ENCODE data around the gene PLBD2. TPM values are rescaled to one million over a fixed set of nuclear protein-coding genes. Genes with fewer than 3 reads are reported as not detected.

Gene PLBD2
- total and polyA plus RNA-seq, 2 donors from 2014 or later: 12.1 to 37.9 TPM

DNA sequence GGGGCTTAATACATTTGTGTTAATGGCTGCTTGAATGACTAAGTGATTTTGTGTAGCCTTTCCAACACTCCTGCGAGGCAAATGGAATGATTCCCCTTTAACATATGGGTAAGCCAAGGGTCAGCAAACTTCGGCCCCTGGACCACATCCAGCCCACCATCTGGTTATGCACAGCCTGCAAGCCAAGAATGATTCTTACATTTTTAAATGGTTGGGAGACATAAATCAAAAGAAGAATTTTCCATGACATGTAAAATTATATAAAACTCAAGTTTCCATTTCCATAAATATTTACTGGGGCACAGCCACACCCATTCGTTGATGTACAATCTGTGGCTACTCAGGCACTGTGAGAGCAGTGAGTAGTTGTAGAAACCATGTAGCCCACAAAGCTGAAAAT, 32.5 kb upstream of the PLBD2 start:
- DNase-seq (peak in 3 of 5 donors; percentile 35 to 72 (median 45)), FAIRE-seq (peak; percentile 19)
- intact Hi-C loops (cut with DNase I): no loop called here
- Histone ChIP-seq H3K27ac (ENCODE audit: low read depth in 2 of 2, low read length in 2 of 2) (no peak overlapping the region), H3K27me3 (ENCODE audit: control insufficient read depth, insufficient read depth, low read length) (no peaks in the 10 kb centered on the region), H3K4me3 (ENCODE audit: low read length in 3 of 3) (no peak overlapping the region), H3K9ac (ENCODE audit: low read length in 3 of 3) (no peak overlapping the region), H3K36me3 (ENCODE audit: control insufficient read depth in 2 of 3, insufficient read depth in 3 of 3, low read length in 3 of 3) (peaks cover 0 to 7% (median 0%) of the 10 kb centered on the region in 3 donors), H3K9me3 (ENCODE audit: control insufficient read depth in 2 of 3, insufficient read depth in 1 of 3, low read length in 3 of 3) (no peaks in the 10 kb centered on the region), H3K4me1 (ENCODE audit: control insufficient read depth in 2 of 3, insufficient read depth in 2 of 3, low read depth in 1 of 3, low read length in 3 of 3) (peaks cover 0 to 3% (median 0%) of the 10 kb centered on the region in 3 donors)
- TF ChIP-seq, protein P1, sequence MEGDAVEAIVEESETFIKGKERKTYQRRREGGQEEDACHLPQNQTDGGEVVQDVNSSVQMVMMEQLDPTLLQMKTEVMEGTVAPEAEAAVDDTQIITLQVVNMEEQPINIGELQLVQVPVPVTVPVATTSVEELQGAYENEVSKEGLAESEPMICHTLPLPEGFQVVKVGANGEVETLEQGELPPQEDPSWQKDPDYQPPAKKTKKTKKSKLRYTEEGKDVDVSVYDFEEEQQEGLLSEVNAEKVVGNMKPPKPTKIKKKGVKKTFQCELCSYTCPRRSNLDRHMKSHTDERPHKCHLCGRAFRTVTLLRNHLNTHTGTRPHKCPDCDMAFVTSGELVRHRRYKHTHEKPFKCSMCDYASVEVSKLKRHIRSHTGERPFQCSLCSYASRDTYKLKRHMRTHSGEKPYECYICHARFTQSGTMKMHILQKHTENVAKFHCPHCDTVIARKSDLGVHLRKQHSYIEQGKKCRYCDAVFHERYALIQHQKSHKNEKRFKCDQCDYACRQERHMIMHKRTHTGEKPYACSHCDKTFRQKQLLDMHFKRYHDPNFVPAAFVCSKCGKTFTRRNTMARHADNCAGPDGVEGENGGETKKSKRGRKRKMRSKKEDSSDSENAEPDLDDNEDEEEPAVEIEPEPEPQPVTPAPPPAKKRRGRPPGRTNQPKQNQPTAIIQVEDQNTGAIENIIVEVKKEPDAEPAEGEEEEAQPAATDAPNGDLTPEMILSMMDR (IDR thresholded peaks at IDR 0.05; ENCODE audit: borderline replicate concordance, extremely low read depth, insufficient read depth): no peak

DNA sequence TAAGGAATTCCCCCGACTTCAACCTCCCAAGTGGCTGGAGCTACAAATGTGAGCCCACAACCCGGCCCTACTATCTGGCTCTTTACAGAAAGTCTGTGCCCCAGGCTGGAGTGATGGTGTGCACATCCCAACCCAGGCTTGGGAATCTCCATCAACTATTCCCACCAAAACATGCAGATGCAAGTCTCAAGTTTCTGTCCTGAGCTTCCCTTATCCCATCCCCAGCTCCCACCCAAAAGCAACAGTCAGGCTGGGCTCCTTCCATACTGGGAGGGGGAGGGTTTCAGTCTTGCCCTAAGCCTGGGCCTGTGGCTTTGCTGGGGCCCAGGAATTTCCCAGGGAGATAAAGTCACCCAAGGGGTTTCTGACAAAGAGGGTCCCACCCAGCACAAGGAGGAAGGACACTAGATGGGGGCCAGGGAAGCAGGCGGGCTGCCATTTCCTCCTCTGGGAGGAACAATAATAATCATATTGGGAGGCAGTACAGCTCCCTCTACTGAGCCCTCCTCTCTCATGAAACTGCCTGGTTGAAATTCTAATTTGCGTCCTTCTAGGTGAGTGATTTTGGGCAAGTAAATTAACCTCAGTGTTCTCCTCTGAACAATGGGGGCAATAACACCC, 31.5 kb upstream of the PLBD2 start:
- H3K9me3 ChIP-seq (ENCODE audit: control insufficient read depth in 2 of 3, insufficient read depth in 1 of 3, low read length in 3 of 3): no peaks in the 10 kb centered on the region
- H3K9ac ChIP-seq (ENCODE audit: low read length in 3 of 3): no peak overlapping the region
- H3K36me3 ChIP-seq (ENCODE audit: control insufficient read depth in 2 of 3, insufficient read depth in 3 of 3, low read length in 3 of 3): peaks cover 0 to 9% (median 0%) of the 10 kb centered on the region in 3 donors
- TF ChIP-seq, protein P1 (IDR thresholded peaks at IDR 0.05; ENCODE audit: borderline replicate concordance, extremely low read depth, insufficient read depth): peak; percentile 6
- DNase-seq (peak in 2 of 5 donors; percentile 11 to 22), FAIRE-seq (no peak)
- H3K27ac ChIP-seq (ENCODE audit: low read depth in 2 of 2, low read length in 2 of 2): peak overlapping the region in 1 of 2 donors; percentile 6
- no peak overlapping the region for H3K4me3 ChIP-seq (ENCODE audit: low read length in 3 of 3)
- H3K27me3 ChIP-seq (ENCODE audit: control insufficient read depth, insufficient read depth, low read length): no peaks in the 10 kb centered on the region
- intact Hi-C loops (cut with DNase I): no loop called here
- peaks cover 0 to 3% (median 0%) of the 10 kb centered on the region in 3 donors for H3K4me1 ChIP-seq (ENCODE audit: control insufficient read depth in 2 of 3, insufficient read depth in 2 of 3, low read depth in 1 of 3, low read length in 3 of 3)

DNA sequence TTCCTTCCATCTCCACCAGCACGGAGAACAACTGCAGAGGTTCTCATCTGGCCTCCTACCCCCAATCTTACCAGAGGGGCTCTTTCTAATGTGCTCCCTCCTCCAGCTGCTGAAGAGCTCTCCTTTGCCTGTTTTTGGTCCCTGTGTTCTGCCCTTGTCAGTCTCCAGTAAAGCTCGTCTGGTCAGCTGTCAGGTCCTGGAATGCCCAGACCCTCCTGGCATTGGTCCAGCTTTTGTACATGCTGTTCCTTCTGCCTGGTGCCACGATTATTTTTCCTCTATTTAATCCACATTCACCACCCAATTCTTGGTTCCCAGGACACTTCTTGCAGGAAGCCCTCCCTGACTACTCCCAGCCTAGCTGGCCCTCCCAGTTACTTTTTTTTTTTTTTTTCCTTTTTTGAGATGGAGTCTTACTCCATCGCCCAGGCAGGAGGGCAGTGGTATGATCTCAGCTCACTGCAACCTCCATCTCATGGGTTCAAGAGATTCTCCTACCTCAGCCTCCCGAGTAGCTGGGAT, 30.0 kb upstream of the PLBD2 start:
- no peak for FAIRE-seq
- no peak overlapping the region for H3K9ac ChIP-seq (ENCODE audit: low read length in 3 of 3)
- no peak for DNase-seq

More for the DNA sequence above, 30.0 kb upstream of the PLBD2 start:
- TF ChIP-seq, protein P1 (IDR thresholded peaks at IDR 0.05; ENCODE audit: borderline replicate concordance, extremely low read depth, insufficient read depth): no peak
- Histone ChIP-seq H3K36me3 (ENCODE audit: control insufficient read depth in 2 of 3, insufficient read depth in 3 of 3, low read length in 3 of 3) (peaks cover 0 to 15% (median 0%) of the 10 kb centered on the region in 3 donors), H3K4me3 (ENCODE audit: low read length in 3 of 3) (no peak overlapping the region), H3K9me3 (ENCODE audit: control insufficient read depth in 2 of 3, insufficient read depth in 1 of 3, low read length in 3 of 3) (no peaks in the 10 kb centered on the region), H3K27ac (ENCODE audit: low read depth in 2 of 2, low read length in 2 of 2) (no peak overlapping the region), H3K27me3 (ENCODE audit: control insufficient read depth, insufficient read depth, low read length) (no peaks in the 10 kb centered on the region), H3K4me1 (ENCODE audit: control insufficient read depth in 2 of 3, insufficient read depth in 2 of 3, low read depth in 1 of 3, low read length in 3 of 3) (peaks cover 0 to 3% (median 2%) of the 10 kb centered on the region in 3 donors)
- intact Hi-C loops (cut with DNase I): no loop called here
